Activated CD4-positive, CD25-positive, alpha-beta regulatory T cell (primary cell): Measurements from ENCODE around the gene SLC5A2.
"Not testable (repeated sequence)": the region's sequence is repeated elsewhere in the genome, so short reads cannot be mapped to it uniquely, and the experiment has no call there.

Experiments used
- DNase-seq, 4 experiments: peaks; one replicate each; lab custom pipeline; 2025; lab: John Stamatoyannopoulos, UW

SLC5A2 gene

GRCh38 chr16:31498493-31498892 lies 15.6 kb downstream of the SLC5A2 start:
- no peak for DNase-seq

- no peak for DNase-seq
Observed at GRCh38 chr16:31499928-31500327, 17.0 kb downstream of the SLC5A2 start.

- DNase-seq, result no peak
Observed at GRCh38 chr16:31501226-31501965, 18.5 kb downstream of the SLC5A2 start.

- DNase-seq, result no peak
Observed at GRCh38 chr16:31501966-31502348, 19.0 kb downstream of the SLC5A2 start.

GRCh38 chr16:31502981-31503380 lies 20.1 kb downstream of the SLC5A2 start:
- no peak for DNase-seq

GRCh38 chr16:31503555-31503954 lies 20.6 kb downstream of the SLC5A2 start:
- DNase-seq, result not testable (repeated sequence)

- DNase-seq, result no peak
Observed at GRCh38 chr16:31504159-31504558, 21.2 kb downstream of the SLC5A2 start.

DNA sequence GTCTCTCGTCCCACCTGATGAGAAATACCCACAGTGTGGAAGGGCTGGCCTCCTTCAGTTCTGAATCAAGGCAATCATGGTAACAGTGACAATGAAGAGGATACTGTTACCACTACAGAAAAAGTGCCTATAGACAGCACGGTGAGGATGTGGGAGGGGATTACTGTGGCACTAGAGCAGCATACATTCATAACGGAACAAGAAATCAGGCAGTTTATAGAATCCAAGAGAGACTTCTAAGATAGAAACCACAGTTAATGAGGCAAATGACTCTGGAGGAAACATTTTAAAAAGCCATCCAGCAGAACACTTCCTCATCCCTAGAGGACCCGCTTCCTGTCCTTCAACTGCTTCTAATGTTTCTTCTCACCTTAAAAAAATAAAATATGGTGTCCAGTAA lies 22.6 kb downstream of the SLC5A2 start:
- DNase-seq, result no peak

DNA sequence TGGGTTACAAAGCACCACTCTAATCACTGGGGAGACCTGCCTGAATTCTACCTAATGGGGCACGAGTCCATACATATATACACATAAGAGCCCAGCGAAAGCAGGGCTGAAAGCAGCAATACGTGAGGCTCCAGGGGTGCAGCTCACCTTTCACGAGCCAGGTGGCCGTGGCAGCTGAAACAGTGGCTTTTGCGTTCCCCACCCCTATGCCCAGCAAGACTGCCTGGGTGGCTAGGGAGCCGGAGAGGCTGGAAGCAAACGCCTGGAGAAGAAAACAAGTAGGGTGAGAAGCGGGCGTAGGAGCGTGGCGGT lies 24.6 kb downstream of the SLC5A2 start:
- DNase-seq, result no peak

GRCh38 chr16:31507929-31508705 lies 25.2 kb downstream of the SLC5A2 start, which contains the start of gene RUSF1:
Gene RUSF1, minus strand, starts transcription at chr16:31508391. Its CDS starts 18 bp downstream, at chr16:31508373.
- peak; percentile 57 to 72 (median 67) for DNase-seq

DNA sequence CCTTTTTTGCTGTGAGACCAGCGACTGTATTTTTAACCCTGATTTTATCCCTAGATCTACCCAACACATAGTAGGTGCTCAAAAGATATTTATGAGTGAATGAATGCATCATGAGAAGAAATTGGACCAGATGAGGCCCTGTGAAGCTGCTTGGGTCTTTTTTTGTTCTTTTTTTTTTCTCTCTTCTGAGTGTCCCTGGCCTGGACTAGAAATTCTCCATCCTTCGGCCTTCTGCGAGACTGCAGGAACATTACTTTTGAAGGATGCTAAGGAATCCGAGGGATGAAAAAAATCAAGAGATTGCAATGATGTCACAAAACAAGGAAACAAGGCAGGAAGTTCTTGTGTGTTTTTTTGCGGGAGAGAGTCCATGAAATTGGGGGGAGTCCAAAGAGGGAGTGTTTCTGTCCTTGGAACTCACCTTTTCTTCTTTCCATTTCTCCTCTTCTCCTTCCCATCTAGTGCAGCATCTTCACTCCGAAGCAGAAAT lies 25.8 kb downstream of the SLC5A2 start:
- DNase-seq, result no peak

DNA sequence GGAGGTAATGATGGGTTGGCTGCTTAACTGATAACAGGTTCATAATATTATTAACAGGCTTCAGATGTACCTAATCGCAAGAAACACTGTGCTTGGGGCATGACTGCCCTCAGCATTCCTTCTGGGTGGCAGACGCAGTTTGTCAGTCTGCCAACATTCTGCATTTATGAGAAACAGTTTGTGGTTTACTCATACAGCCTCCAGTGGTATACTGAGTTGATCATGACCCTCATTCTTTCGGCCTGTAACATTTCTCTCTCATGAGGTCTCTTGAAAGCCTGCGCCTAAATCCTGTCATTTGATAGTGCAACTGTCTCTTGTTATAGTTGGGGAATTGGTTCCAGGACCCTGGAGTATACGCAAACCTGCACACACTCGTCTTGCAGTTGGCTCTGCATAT lies 30.2 kb downstream of the SLC5A2 start:
- no peak for DNase-seq

GRCh38 chr16:31513884-31514283 lies 31.0 kb downstream of the SLC5A2 start:
- DNase-seq, result no peak

GRCh38 chr16:31517800-31518402 lies 35.0 kb downstream of the SLC5A2 start:
- no peak for DNase-seq

DNA sequence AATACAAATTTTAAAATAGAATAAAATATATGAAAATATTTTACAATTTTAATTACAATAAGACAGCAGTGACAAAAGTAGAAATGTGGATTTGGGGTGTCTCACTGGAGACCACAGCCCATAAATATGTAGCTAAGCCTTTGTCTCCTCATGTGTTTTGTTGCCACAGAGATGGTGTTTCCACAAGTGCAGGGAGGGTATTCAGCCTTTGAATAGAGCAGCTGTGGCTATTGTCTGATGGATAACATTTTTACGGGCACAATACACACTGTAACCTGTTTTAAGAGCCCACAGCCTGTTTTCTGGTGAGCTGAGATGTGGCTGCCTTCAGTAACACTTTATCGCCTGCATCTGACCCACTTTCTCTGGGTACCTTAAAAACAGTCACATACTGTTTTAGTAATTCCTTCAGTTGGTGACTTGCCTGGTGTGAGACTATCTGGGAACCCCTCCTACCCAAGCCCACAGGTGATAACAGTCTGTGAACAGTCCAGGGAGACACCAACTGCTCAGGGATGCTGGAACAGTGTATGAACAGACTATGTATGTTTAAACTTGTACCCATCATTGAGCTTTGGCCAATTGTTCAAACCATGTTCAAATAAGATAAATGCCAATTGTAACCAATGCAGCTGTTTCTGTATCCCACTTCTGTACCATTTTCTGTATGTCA lies 37.0 kb downstream of the SLC5A2 start:
- DNase-seq, result no peak

GRCh38 chr16:31521368-31521767 lies 38.4 kb downstream of the SLC5A2 start:
- DNase-seq, result no peak

DNA sequence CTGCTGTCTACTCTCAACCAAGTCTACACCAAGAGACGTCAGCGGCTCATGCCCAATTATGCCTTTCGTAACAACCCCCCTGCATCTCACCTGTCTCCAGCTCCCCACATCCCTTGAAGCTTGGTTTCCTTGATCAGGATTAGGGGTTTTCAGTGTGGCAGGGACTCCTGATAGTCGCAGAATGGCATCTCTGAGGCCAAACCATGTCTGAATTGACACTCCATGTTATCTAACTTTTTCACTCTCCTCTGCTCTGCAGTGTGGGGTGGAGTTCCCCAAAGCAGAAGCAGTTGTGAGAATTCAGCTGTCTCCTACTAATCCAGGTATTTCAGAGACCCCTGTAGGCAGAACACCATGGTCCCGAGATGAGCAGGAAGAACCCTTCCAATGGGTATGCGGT lies 39.1 kb downstream of the SLC5A2 start:
- no peak for DNase-seq

DNA sequence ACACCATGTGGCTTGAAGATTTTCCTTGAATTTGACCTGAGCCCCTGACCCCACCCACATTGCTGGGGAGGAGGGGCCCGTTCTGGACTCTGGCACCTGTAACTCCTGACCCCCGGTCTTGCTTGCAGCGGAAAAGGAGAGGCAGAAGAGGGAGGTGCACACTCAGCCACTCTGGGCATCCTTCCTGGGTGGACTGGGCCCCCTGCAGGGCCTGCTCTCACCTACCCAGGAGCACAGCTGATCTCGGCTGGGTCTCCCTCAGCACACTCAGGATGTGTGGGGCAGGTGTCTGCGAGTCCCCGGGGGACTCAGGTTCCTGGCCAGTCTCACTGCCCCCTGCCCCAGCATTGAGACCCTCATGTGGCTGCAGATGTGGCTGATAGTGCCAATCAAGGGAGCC lies 40.8 kb downstream of the SLC5A2 start:
- DNase-seq, result not testable (repeated sequence)

DNA sequence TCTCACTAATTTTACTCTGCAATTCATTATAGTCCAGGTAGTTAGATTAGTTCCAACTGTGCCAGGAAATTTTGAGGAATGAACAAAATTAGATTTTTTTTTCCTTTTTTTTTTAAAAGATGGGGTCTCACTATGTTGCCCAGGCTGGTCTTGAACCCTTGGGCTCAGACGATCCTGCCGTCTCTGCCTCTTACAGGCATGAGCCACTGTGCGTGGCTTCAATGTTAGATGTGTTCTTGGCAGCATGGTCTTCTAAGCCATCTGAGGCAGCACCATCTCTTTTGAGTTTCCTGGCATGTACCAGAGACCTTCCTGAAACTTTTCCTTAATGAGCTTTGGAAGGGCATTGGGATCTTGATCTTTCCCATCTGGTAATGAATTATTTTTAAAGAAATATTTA lies 42.2 kb downstream of the SLC5A2 start:
- DNase-seq, result no peak

DNA sequence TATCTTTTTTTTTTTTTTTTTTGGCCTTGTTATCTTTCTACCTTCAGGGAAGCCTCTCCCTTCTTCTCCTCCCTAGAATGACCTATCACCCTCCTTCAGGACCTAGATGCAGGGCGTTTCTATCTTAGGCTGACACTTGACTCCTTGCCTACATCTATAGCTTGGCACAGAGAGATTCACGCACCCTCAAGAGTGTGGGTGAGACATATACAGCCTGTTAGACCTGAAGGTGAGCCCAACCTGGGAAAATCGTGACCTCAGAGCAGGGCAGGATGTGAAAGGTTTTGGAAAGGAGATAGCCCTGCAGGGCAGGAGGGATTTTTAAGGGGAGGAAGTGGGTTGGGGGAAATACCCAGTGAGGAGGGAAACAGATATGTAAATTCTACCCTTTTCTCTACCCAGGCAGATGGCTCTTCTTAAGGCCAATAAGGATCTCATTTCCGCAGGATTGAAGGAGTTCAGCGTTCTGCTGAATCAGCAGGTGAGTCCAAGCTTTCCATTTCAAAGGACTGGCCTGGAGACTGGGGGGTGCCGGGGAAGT lies 44.9 kb downstream of the SLC5A2 start, which contains the start of gene AHSP:
TSS of gene AHSP (plus strand) at position 167 of the 541 bp plus-strand sequence. CDS start at position 407, 240 bp downstream.
- no peak for DNase-seq

- DNase-seq, result no peak
Observed at GRCh38 chr16:31528523-31529107, 45.7 kb downstream of the SLC5A2 start.
